ENCODE data around the gene ATAD3B. TPM values are rescaled to one million over a fixed set of nuclear protein-coding genes. Genes with fewer than 3 reads are reported as not detected.

ATAD3B gene
- total RNA-seq, 1 experiment from 2014 or later = 46.9 TPM

GRCh38 chr1:1424707-1425106 lies 46.9 kb upstream of the ATAD3B start:
- DNase-seq (ENCODE audit: unreplicated experiment) = no peak
- Mint-ChIP-seq H3K27ac (ENCODE audit: low read depth, unreplicated experiment) (no peak overlapping the region), H3K4me3 (ENCODE audit: unreplicated experiment) (no peak overlapping the region), H3K36me3 (ENCODE audit: insufficient read depth, unreplicated experiment) (no peaks in the 10 kb centered on the region), H3K9me3 (ENCODE audit: unreplicated experiment) (no peaks in the 10 kb centered on the region), H3K27me3 (ENCODE audit: insufficient read depth, unreplicated experiment) (no peaks in the 10 kb centered on the region), H3K4me1 (ENCODE audit: insufficient read depth, unreplicated experiment) (no peaks in the 10 kb centered on the region)
- BruUV-seq (replicated peaks) = no TSS peak
- CTCF ChIA-PET = no interaction called here
- intact Hi-C loops (cut with micrococcal nuclease) = no loop called here
- TF ChIP-seq CTCF (IDR thresholded peaks at IDR 0.05; ENCODE audit: unreplicated experiment) = no peak
- POLR2A ChIA-PET = no interaction called here

GRCh38 chr1:1425426-1425752 lies 46.2 kb upstream of the ATAD3B start:
- H3K27ac Mint-ChIP-seq (ENCODE audit: low read depth, unreplicated experiment) = no peak overlapping the region

GRCh38 chr1:1425753-1426495 lies 45.6 kb upstream of the ATAD3B start:
- no peak overlapping the region for H3K4me3 Mint-ChIP-seq (ENCODE audit: unreplicated experiment)
- no peaks in the 10 kb centered on the region for H3K9me3 Mint-ChIP-seq (ENCODE audit: unreplicated experiment)
- intact Hi-C loops (cut with micrococcal nuclease) = no loop called here
- POLR2A ChIA-PET = no interaction called here
- CTCF ChIA-PET = interaction anchor here (1.8 kb wide), 1 partner anchor 15 kb away, joined by 9 read pairs; no protein-coding TSS in a partner anchor
- no TSS peak for BruUV-seq (replicated peaks)
- no peak for TF ChIP-seq CTCF (IDR thresholded peaks at IDR 0.05; ENCODE audit: unreplicated experiment)
- H3K4me1 Mint-ChIP-seq (ENCODE audit: insufficient read depth, unreplicated experiment) = no peaks in the 10 kb centered on the region
- H3K36me3 Mint-ChIP-seq (ENCODE audit: insufficient read depth, unreplicated experiment) = no peaks in the 10 kb centered on the region
- H3K27me3 Mint-ChIP-seq (ENCODE audit: insufficient read depth, unreplicated experiment) = no peaks in the 10 kb centered on the region
- no peak overlapping the region for H3K27ac Mint-ChIP-seq (ENCODE audit: low read depth, unreplicated experiment)
- no peak for DNase-seq (ENCODE audit: unreplicated experiment)

More at GRCh38 chr1:1425426-1425752, 46.2 kb upstream of the ATAD3B start:
- POLR2A ChIA-PET = no interaction called here
- BruUV-seq (replicated peaks) = no TSS peak
- Mint-ChIP-seq H3K27me3 (ENCODE audit: insufficient read depth, unreplicated experiment) (no peaks in the 10 kb centered on the region), H3K4me1 (ENCODE audit: insufficient read depth, unreplicated experiment) (no peaks in the 10 kb centered on the region), H3K4me3 (ENCODE audit: unreplicated experiment) (no peak overlapping the region), H3K36me3 (ENCODE audit: insufficient read depth, unreplicated experiment) (no peaks in the 10 kb centered on the region), H3K9me3 (ENCODE audit: unreplicated experiment) (no peaks in the 10 kb centered on the region)
- no peak for TF ChIP-seq CTCF (IDR thresholded peaks at IDR 0.05; ENCODE audit: unreplicated experiment)
- intact Hi-C loops (cut with micrococcal nuclease) = no loop called here
- CTCF ChIA-PET = interaction anchor here (1.8 kb wide), 1 partner anchor 15 kb away, joined by 9 read pairs; no protein-coding TSS in a partner anchor
- no peak for DNase-seq (ENCODE audit: unreplicated experiment)

- Mint-ChIP-seq H3K36me3 (ENCODE audit: insufficient read depth, unreplicated experiment) (no peaks in the 10 kb centered on the region), H3K27me3 (ENCODE audit: insufficient read depth, unreplicated experiment) (no peaks in the 10 kb centered on the region), H3K9me3 (ENCODE audit: unreplicated experiment) (no peaks in the 10 kb centered on the region), H3K4me3 (ENCODE audit: unreplicated experiment) (no peak overlapping the region), H3K27ac (ENCODE audit: low read depth, unreplicated experiment) (no peak overlapping the region), H3K4me1 (ENCODE audit: insufficient read depth, unreplicated experiment) (no peaks in the 10 kb centered on the region)
- TF ChIP-seq CTCF (IDR thresholded peaks at IDR 0.05; ENCODE audit: unreplicated experiment) = no peak
- intact Hi-C loops (cut with micrococcal nuclease) = no loop called here
- ChIA-PET CTCF (interaction anchor here (1.8 kb wide), 1 partner anchor 14 kb away, joined by 9 read pairs; no protein-coding TSS in a partner anchor), POLR2A (no interaction called here)
- no TSS peak for BruUV-seq (replicated peaks)
- no peak for DNase-seq (ENCODE audit: unreplicated experiment)
These were observed 45.0 kb upstream of the ATAD3B start for GRCh38 chr1:1426496-1427105.

All from MCF 10A (cell line).